HG03571 (cell line): ENCODE measurements around the gene OTUB2.

Experiments used
- ATAC-seq: cut with Tn5 transposase; IDR thresholded peaks from one replicate; pipeline ENCODE4 v1.9.1; 2021; ENCODE audit not compliant: unreplicated experiment

Gene OTUB2

GRCh38 chr14:94020267-94020666 is 5.9 kb upstream of the OTUB2 start:
- no peak for ATAC-seq

DNA sequence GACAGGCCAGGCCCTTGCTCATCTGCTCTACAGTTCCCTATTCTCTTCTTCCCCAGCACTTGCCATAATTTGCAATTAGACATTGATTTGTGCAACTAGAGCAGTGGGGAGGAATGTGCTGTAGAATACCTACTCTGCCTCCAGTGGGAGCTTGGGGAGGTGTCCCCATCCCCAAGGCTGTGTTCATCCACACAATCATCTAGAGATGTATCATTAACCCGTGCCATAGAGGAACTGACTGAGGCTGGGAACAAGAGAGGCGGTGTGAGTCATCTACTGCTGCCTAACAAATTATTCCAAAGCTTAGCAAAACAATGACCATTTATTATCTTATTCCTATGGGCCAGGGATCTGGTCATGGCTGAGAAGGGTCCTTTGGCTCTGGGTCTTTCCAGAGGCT is 5.1 kb upstream of the OTUB2 start:
- no peak for ATAC-seq

- ATAC-seq: no peak
Observed at GRCh38 chr14:94021416-94022157, 4.6 kb upstream of the OTUB2 start.

GRCh38 chr14:94022532-94023411 is 3.4 kb upstream of the OTUB2 start:
- ATAC-seq: no peak

- no peak for ATAC-seq
Observed at GRCh38 chr14:94024549-94024948, 1.6 kb upstream of the OTUB2 start.

GRCh38 chr14:94025720-94026119 is 420 bp upstream of the OTUB2 start:
- no peak for ATAC-seq

DNA sequence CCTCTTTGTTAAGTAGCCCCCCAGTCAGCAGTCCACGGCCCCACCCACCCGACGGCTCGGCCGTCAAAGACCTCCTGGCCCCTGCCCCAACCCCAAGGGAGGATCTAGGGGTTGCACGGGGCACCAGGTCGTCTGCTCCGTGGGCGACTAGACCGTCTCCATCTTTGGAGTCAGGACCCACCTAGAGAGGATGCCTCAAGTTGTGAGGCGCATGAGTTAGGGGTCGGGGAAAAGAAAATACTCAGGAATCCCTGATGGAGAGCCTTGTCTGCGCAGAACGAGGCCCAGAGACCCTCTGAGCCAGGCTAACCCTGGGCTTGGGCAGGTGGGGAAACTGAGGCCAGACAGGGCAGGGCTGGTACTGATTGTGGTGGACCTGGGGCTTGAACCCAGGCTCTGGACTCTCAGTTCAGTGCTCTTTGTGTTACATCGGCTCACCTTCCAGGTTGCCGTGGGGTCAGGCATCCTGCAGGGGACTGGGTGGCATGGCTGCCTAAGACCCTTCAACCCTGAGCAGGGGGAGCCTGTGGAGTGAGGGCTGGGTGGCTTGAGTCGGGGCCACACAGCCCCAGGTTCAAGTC is 839 bp downstream of the OTUB2 start:
- ATAC-seq: no peak

DNA sequence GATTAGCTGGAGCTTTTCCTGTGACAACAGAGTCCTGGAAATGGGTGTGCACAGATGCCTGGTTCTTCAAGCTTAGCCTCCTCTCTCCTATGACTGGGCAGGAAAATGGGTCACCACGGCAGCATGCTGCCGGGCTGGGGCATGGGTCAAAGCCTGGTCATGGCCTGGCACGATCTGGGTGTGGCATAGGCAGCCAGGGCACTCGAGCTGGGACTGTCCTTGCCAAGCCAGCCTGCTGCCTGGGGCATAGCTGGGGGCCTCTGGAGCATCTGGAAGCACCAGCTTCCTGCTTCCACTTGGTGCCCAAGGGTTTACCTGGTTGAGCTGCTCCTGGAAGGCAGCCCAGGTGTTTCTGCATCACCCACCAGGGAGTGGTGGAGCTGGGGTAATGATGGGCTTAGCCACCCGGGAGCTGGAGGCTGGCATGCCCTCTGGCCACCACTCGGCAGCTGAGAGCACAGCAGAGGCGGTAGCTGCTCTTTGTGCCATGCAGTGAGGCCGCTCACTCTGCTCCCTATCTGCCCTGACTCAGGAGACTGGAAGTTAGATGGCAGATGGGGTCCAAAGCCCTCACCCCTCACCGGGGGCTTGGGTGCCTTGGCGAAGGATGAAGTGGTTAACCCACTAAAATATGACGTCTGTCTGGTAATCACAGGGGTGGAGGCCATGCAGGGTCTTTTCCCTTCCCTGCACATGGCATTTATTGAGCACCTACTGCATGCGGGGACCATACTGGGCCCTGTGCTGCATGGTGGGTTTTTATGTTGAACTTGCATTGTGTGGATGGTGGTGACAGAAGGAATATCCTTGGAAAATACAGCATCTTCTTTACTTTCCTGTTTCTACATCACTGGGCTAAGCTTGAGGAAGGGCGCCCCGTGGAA is 1.7 kb downstream of the OTUB2 start:
- no peak for ATAC-seq

DNA sequence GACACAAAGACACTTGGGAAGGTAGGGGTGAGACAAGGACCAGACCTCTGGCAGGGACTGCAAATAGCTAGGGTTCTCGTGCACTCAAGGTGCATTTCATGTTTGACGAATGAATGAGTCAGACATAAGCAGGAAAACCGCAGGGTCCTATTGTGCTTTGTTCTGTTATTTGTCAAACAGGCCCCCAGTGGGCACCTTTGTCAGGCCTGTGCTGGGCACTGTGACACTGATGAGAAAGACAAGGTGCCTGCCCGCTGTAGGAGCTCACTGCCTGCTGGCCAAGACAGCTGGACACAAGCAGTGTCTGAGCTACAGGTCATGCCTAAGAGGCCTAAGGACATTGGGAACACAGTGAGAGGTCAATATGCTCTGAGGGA is 2.3 kb downstream of the OTUB2 start:
- no peak for ATAC-seq

DNA sequence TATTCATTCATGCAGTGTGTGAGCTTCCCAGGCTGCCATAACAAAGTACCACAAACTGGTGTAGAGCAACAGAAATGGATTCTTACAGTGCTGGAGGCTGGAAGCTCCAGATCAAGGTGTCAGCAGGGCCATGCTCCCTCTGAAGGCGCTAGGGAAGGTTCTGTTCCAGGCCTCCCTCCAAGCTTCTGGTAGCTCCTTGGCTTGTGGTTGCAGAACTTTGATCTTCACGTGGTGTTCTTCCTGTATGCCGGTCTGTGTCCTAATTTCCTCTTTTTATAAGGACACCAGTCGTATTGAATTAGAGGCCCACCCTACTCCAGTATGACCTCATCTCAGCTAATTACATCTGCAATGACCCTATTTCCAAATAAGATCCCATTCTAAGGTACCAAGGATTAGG is 3.1 kb downstream of the OTUB2 start:
- ATAC-seq: no peak

DNA sequence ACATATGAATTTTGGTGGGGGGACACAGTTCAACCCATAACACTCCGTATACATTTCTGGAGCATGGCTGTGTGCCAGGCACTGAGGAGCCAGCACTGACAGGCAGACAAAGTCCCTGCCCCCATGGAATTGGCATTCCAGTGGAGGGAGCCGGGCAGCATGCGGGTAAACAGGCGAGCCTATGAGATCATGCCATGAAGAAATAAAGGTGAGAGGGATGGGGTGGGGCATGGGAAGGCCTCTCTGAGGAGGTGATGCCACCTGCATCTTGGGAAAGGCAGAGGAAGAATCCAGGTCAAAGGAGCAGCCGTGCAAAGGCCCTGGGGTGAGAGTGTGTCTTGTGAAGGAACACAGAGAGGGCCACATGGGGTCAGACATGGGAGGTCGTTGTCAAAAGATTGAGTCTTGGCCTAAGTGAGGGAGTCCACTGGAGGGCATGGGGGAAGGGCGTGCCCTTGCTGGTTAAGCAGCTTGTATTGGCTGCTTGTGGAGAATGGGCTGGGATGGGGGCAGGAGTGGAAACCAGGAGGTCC is 3.6 kb downstream of the OTUB2 start:
- no peak for ATAC-seq

DNA sequence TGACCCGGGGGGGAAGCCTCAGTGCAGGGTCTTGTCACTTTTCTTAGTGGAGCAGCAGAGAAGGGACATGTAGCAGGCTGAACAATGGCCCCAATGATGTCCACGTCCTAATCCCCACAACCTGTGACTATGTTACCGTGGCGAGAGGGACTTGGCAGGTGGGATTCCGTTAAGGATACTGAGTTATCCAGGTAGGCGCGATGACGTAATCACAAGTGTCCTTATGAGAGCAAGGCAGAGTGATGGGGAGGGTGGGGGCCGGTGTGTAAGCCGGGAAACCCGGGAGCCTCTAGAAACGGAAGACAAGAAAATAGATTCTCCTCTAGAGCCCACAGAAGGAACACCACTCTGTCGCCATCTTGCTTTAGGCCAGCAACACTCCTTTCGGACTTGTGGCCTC is 4.4 kb downstream of the OTUB2 start:
- ATAC-seq: no peak

DNA sequence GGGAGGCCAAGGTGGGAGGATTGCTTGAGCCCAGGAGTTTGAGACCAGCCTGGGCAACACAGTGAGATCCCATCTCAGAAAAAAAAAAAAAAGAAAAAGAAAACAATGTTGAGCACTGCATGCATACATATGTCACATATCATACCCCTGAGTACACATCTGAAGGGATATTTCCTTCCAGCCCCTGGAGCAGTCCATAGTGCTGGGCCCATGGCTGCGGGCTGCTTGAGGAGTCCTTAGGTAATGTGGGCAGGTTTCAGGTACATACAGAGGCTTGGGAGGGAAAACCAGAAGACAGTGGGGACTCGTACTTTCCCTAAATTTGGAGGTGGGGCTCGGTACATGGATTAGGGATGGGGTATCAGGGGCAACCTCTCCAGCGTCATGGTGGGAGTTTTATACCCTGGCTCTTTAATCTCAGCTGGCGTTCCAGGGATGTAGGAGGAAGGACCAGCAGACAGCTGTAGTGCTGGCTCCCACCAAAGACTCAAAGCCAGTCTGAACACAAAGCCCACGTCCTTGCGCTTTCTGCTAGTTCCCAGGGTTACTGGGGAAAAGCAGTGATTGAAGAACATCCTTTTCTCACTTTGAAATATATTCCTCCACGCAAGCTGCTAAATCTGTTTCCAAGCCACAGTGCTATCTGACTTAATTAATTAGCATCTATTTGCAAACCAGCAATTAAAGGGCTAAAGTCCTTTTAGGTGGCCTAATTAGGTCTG is 5.2 kb downstream of the OTUB2 start:
- no peak for ATAC-seq

- no peak for ATAC-seq
Observed at GRCh38 chr14:94031883-94032279, 5.7 kb downstream of the OTUB2 start.

DNA sequence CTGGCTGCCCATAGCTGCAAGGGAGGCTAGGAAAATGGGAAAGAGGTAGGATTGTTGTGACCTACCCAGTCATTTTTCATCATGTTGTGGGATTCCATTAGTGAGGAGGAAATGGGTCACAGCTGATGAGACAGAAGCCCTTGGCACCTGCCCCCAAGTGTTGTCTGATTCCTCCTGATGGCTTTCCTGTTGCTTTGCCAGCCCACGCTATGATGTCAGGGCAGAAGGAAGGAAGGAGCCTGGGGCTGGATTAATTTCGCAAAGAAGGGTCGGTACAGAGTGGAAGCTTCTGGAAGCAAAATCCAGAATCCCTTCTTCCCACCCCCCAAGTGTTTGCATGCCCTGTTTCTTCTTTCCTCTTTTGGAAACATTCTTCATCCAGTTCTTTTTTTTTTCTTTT is 8.7 kb downstream of the OTUB2 start:
- ATAC-seq: no peak

DNA sequence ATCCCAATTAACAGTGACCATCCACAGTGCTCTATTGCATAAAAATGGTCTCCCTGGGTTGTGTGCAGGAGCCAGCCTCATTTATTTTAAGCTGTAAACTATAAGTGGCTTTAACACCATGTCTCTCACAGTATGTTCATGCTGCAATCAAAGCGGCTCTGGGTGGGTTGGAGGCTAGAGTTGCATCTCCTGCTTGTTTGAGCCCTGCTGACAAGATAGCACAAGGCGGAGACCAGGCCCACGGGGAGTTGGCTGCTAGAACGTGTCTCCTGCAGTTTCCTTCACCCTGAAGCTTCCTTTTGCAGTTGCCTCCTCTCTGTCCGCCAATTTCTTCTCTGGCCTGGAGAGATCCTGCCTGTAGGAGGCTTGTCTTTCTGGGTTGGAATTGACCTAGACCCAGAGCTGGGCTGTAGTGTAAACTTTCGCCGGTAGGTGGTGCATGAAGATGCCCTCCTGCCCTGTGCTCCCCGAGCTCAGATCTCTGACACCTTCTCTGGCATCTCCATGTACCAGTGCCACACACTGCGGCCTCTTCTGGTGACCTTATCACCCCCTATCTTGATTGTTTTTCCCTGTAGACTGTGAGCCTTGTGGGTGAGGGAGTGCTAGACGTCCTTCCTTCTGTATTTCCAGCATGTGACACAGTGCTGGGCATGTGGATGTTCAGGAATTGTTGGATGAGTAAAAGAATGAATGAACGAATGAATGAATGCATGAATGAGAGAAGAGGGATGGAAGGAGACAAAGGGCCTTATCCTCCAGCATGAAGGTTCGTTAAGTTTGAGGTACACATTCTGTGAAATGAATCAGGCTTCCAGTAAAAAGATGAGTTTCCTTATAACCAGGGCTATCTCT is 10.4 kb downstream of the OTUB2 start:
- ATAC-seq: peak; percentile 85

DNA sequence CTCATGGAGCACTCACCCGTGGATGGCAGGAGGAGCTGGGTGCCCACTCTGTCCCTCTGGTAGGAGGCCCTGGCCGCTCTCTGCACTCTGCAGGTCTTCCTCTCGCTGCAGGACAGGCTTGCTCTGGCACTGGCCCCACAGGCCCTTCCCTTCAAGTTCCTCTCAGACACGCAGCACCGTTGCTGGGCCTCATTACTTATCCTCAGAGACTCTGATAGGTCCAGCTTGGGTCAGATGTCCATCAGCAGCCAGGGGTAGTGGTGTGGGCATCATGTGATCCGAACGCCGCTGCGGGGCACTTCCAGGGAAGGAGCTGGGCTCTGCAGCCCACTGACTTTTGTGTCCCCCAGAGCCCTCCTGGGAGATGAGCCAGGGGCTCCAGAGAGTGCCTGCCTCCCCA is 11.8 kb downstream of the OTUB2 start:
- no peak for ATAC-seq

GRCh38 chr14:94038510-94038909 is 12.4 kb downstream of the OTUB2 start:
- no peak for ATAC-seq

- no peak for ATAC-seq
Observed at GRCh38 chr14:94038921-94039629, 12.9 kb downstream of the OTUB2 start.
